ENCODE results near the gene DYTN. TPM values are rescaled to one million over a fixed set of nuclear protein-coding genes. Genes with fewer than 3 reads are reported as not detected.
"Not testable (repeated sequence)": the region's sequence is repeated elsewhere in the genome, so short reads cannot be mapped to it uniquely, and the experiment has no call there.

Gene DYTN
- total and polyA plus RNA-seq, 12 donors, result not detected

- Histone ChIP-seq H3K27me3 (no peaks in the 10 kb centered on the region), H3K9me3 (peaks cover 0 to 6% (median 0%) of the 10 kb centered on the region in 11 donors), H3K4me1 (no peaks in the 10 kb centered on the region), H3K27ac (no peak overlapping the region), H3K4me3 (no peak overlapping the region), H3K36me3 (no peaks in the 10 kb centered on the region)
- no peak for TF ChIP-seq CTCF (IDR thresholded peaks at IDR 0.05)
- WGBS, 2 donors, result 86 to 93% methylated on average over 1 of the region's 1 CpG
- ATAC-seq, result no peak
- intact Hi-C loops (cut with DNase I), result no loop called here
- no peak for DNase-seq
Observed at GRCh38 chr2:206723288-206723687, 5.1 kb upstream of the DYTN start.

GRCh38 chr2:206721256-206721920 lies 3.2 kb upstream of the DYTN start:
- Histone ChIP-seq H3K4me3 (no peak overlapping the region), H3K36me3 (no peaks in the 10 kb centered on the region), H3K27ac (no peak overlapping the region), H3K9me3 (peaks cover 0 to 6% (median 0%) of the 10 kb centered on the region in 11 donors), H3K27me3 (no peaks in the 10 kb centered on the region), H3K4me1 (no peaks in the 10 kb centered on the region)
- 82 to 91% methylated on average over 4 of the region's 4 CpGs for WGBS, 2 donors
- intact Hi-C loops (cut with DNase I), result no loop called here
- DNase-seq (no peak), ATAC-seq (no peak)
- no peak for TF ChIP-seq CTCF (IDR thresholded peaks at IDR 0.05)

GRCh38 chr2:206716623-206717022 lies 1.6 kb downstream of the DYTN start:
- no peak for ATAC-seq
- 68 to 80% methylated on average over 3 of the region's 3 CpGs for WGBS, 2 donors
- Histone ChIP-seq H3K36me3 (no peaks in the 10 kb centered on the region), H3K4me1 (no peaks in the 10 kb centered on the region), H3K4me3 (no peak overlapping the region), H3K27ac (no peak overlapping the region), H3K9me3 (peaks cover 0 to 6% (median 0%) of the 10 kb centered on the region in 11 donors), H3K27me3 (peaks cover 0 to 7% (median 0%) of the 10 kb centered on the region in 7 donors)
- intact Hi-C loops (cut with DNase I), result no loop called here
- DNase-seq, result no peak
- TF ChIP-seq CTCF (IDR thresholded peaks at IDR 0.05), result no peak

GRCh38 chr2:206715183-206715582 lies 3.0 kb downstream of the DYTN start:
- intact Hi-C loops (cut with DNase I); DNase-seq; H3K27ac ChIP-seq; H3K36me3 ChIP-seq; H3K4me3 ChIP-seq; H3K4me1 ChIP-seq; H3K27me3 ChIP-seq; ATAC-seq; H3K9me3 ChIP-seq: not testable (repeated sequence)
- WGBS, 2 donors, result 53 to 54% methylated on average over 4 of the region's 4 CpGs

GRCh38 chr2:206713746-206714145 lies 4.5 kb downstream of the DYTN start:
- TF ChIP-seq CTCF (IDR thresholded peaks at IDR 0.05), result no peak
- no peaks in the 10 kb centered on the region for H3K36me3 ChIP-seq
- no peak for DNase-seq
- 73 to 83% methylated on average over 4 of the region's 4 CpGs for WGBS, 2 donors
- intact Hi-C loops (cut with DNase I), result no loop called here
- H3K4me3 ChIP-seq, result no peak overlapping the region
- no peaks in the 10 kb centered on the region for H3K9me3 ChIP-seq
- ATAC-seq, result no peak
- H3K4me1 ChIP-seq, result no peaks in the 10 kb centered on the region
- H3K27ac ChIP-seq, result no peak overlapping the region
- peaks cover 0 to 12% (median 0%) of the 10 kb centered on the region in 7 donors for H3K27me3 ChIP-seq

Measured in heart right ventricle (tissue), 16 donors.